Neuronal stem cell (in vitro differentiated cells): ENCODE data around the gene TYRO3.

Experiments used
- DNase-seq: peaks from one replicate; pipeline ENCODE4 v3.0.0-alpha.2; 2013; ENCODE audit warnings: low spot score
- H2AFZ ChIP-seq: one replicate; pipeline ENCODE4 v1.6.1; 2013; ENCODE audit warnings: mild to moderate bottlenecking, low read length, inconsistent platforms
- H2AK5ac ChIP-seq: 2 replicates; pipeline ENCODE4 v1.6.1; 2013; ENCODE audit warnings: low read depth, mild to moderate bottlenecking, inconsistent platforms, low read length, moderate library complexity, mixed read lengths
- H2BK120ac ChIP-seq: 2 replicates; pipeline ENCODE4 v1.6.1; 2013; ENCODE audit warnings: low read depth, mild to moderate bottlenecking, inconsistent platforms, low read length, moderate library complexity, mixed read lengths
- H2BK12ac ChIP-seq: one replicate; pipeline ENCODE4 v1.6.1; 2013; ENCODE audit warnings: low read length, inconsistent platforms
- H2BK15ac ChIP-seq: 2 replicates; pipeline ENCODE4 v1.6.1; 2013; ENCODE audit warnings: mild to moderate bottlenecking, low read length, inconsistent platforms, mixed read lengths
- H2BK5ac ChIP-seq: one replicate; pipeline ENCODE4 v1.6.1; 2013; ENCODE audit warnings: inconsistent platforms, mild to moderate bottlenecking, low read length, moderate library complexity
- H3K14ac ChIP-seq: one replicate; pipeline ENCODE4 v1.6.1; 2013; ENCODE audit warnings: low read length, inconsistent platforms
- H3K18ac ChIP-seq: 2 replicates; pipeline ENCODE4 v1.6.1; 2013; ENCODE audit warnings: low read length, inconsistent platforms
- H3K23ac ChIP-seq: 2 replicates; pipeline ENCODE4 v1.6.1; 2013; ENCODE audit warnings: low read depth, mild to moderate bottlenecking, mixed read lengths, low read length, inconsistent platforms; ENCODE audit not compliant: poor library complexity
- H3K27ac ChIP-seq: replicated peaks from 3 replicates; pipeline ENCODE4 v1.5.1; 2013; ENCODE audit warnings: low read length, inconsistent platforms
- H3K27me3 ChIP-seq, 3 experiments: 2 replicates each; pipeline ENCODE4 v1.6.1; 2013; ENCODE audit warnings: low read length in 3 of 3, mild to moderate bottlenecking in 2 of 3, inconsistent platforms in 1 of 3, low read depth in 1 of 3, mixed read lengths in 1 of 3, moderate library complexity in 1 of 3; ENCODE audit not compliant: control insufficient read depth in 3 of 3, insufficient read depth in 3 of 3
- H3K36me3 ChIP-seq, 2 donors: replicated peaks in 1 of 2; 2 replicates each; pipeline ENCODE4 v1.6.1; 2013; ENCODE audit warnings: low read length in 2 of 2; ENCODE audit not compliant: control insufficient read depth in 2 of 2, insufficient read depth in 2 of 2
- H3K4ac ChIP-seq: 2 replicates; pipeline ENCODE4 v1.6.1; 2013; ENCODE audit warnings: inconsistent platforms, mild to moderate bottlenecking, low read length, moderate library complexity
- H3K4me1 ChIP-seq, 2 donors: 1 replicate in 1 of 2; 2 replicates in 1 of 2; pipeline ENCODE4 v1.6.1; 2013; ENCODE audit warnings: low read length in 2 of 2, low read depth in 1 of 2; ENCODE audit not compliant: control insufficient read depth in 2 of 2, insufficient read depth in 1 of 2
- H3K4me2 ChIP-seq: one replicate; pipeline ENCODE4 v1.6.1; 2013; ENCODE audit warnings: mild to moderate bottlenecking, low read length, inconsistent platforms; ENCODE audit not compliant: insufficient read depth, poor library complexity, severe bottlenecking
- H3K4me3 ChIP-seq, 2 donors: 2 replicates each; pipeline ENCODE4 v1.5.1; 2013; ENCODE audit warnings: low read length in 2 of 2, mild to moderate bottlenecking in 2 of 2, inconsistent platforms in 1 of 2, moderate library complexity in 1 of 2
- H3K79me1 ChIP-seq: one replicate; pipeline ENCODE4 v1.6.1; 2013; ENCODE audit warnings: low read depth, mild to moderate bottlenecking, inconsistent platforms, low read length, moderate library complexity
- H3K9ac ChIP-seq: one replicate; pipeline ENCODE4 v1.6.1; 2013; ENCODE audit warnings: mild to moderate bottlenecking, low read depth, low read length, inconsistent platforms; ENCODE audit not compliant: poor library complexity
- H3K9me3 ChIP-seq, 2 donors: replicated peaks in 1 of 2; 2 replicates each; pipeline versions ENCODE3 to v1.6.1; 2013; ENCODE audit warnings: low read length in 2 of 2, mild to moderate bottlenecking in 2 of 2, inconsistent platforms in 1 of 2, low read depth in 1 of 2, mixed read lengths in 1 of 2, moderate library complexity in 1 of 2; ENCODE audit not compliant: control insufficient read depth in 2 of 2, insufficient read depth in 1 of 2
- H4K8ac ChIP-seq: one replicate; pipeline ENCODE4 v1.6.1; 2013; ENCODE audit warnings: low read depth, mild to moderate bottlenecking, inconsistent platforms, low read length, moderate library complexity
- H4K91ac ChIP-seq: one replicate; pipeline ENCODE4 v1.6.1; 2013; ENCODE audit warnings: low read length, low read depth, mild to moderate bottlenecking, inconsistent platforms; ENCODE audit not compliant: poor library complexity
- WGBS, 2 donors: extraction: QIAGEN DNeasy Blood & Tissue Kit; methylation state at CpG; one replicate each; pipeline ENCODE4 v1.1.7; 2013; ENCODE audit warnings: missing lambda C conversion rate in 2 of 2, mixed read lengths in 1 of 2; ENCODE audit not compliant: insufficient read length in 2 of 2, insufficient replicate concordance in 1 of 2; ENCODE audit errors: extremely low coverage in 2 of 2; 5-methylcytosine and 5-hydroxymethylcytosine counted together

Gene TYRO3

DNA sequence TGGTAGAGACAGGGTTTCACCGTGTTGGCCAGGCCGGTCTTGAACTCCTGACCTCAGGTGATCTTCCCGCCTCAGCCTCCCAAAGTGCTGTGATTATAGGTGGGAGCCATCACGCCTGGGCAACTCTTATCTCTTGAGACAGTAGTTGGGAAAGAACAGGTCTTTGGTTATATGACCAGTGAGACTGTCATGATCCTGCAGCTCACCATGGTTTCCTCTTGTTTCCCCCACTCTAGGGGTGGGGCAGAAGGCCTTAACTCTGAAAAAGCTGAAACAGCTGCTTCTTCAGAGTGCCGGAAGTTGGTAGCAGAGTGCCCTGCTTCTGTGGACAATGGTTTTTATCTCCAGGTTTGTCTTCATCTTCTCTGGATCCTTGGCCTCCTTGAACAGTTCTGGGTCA is 4.7 kb upstream of the TYRO3 start:
- H3K18ac ChIP-seq: no peak overlapping the region
- no peak overlapping the region for H2AFZ ChIP-seq
- no peak overlapping the region for H2BK12ac ChIP-seq
- no peaks in the 10 kb centered on the region for H3K36me3 ChIP-seq
- no peak overlapping the region for H3K4me2 ChIP-seq
- H4K8ac ChIP-seq: no peak overlapping the region
- H3K4ac ChIP-seq: no peak overlapping the region
- no peak overlapping the region for H4K91ac ChIP-seq
- no peak overlapping the region for H2BK5ac ChIP-seq
- H3K79me1 ChIP-seq: no peaks in the 10 kb centered on the region
- H3K23ac ChIP-seq: no peak overlapping the region
- no peak overlapping the region for H2BK15ac ChIP-seq
- no peak overlapping the region for H3K4me3 ChIP-seq
- H3K27ac ChIP-seq: no peak overlapping the region
- no peaks in the 10 kb centered on the region for H3K9me3 ChIP-seq
- H3K27me3 ChIP-seq: peaks cover 0 to 3% (median 0%) of the 10 kb centered on the region in 3 experiments
- DNase-seq: no peak
- H3K9ac ChIP-seq: no peak overlapping the region
- H3K14ac ChIP-seq: no peak overlapping the region
- WGBS, 2 donors: no CpG with 5 or more reads among the region's 5 CpGs
- no peak overlapping the region for H2BK120ac ChIP-seq
- peaks cover 6 to 9% of the 10 kb centered on the region in 2 donors for H3K4me1 ChIP-seq
- no peak overlapping the region for H2AK5ac ChIP-seq

GRCh38 chr15:41554915-41555314 is 4.1 kb upstream of the TYRO3 start:
- no peak overlapping the region for H3K9ac ChIP-seq
- H2BK12ac ChIP-seq: no peak overlapping the region
- DNase-seq: no peak
- H2AK5ac ChIP-seq: no peak overlapping the region
- no peak overlapping the region for H3K4me2 ChIP-seq
- no peaks in the 10 kb centered on the region for H3K9me3 ChIP-seq
- no peak overlapping the region for H3K4ac ChIP-seq
- no peak overlapping the region for H3K18ac ChIP-seq
- no peak overlapping the region for H2BK5ac ChIP-seq
- H2BK120ac ChIP-seq: no peak overlapping the region
- H3K4me1 ChIP-seq: peaks cover 6 to 12% of the 10 kb centered on the region in 2 donors
- no peak overlapping the region for H3K27ac ChIP-seq
- WGBS, 2 donors: 100% methylated on average over 2 of the region's 3 CpGs; no CpG with 5 or more reads in 1 of the 2 donors
- peaks cover 2% of the 10 kb centered on the region for H3K79me1 ChIP-seq
- peaks cover 0 to 3% (median 0%) of the 10 kb centered on the region in 3 experiments for H3K27me3 ChIP-seq
- H3K4me3 ChIP-seq: no peak overlapping the region
- no peak overlapping the region for H3K23ac ChIP-seq
- H4K8ac ChIP-seq: no peak overlapping the region
- H2AFZ ChIP-seq: no peak overlapping the region
- H2BK15ac ChIP-seq: no peak overlapping the region
- H3K36me3 ChIP-seq: no peaks in the 10 kb centered on the region
- no peak overlapping the region for H3K14ac ChIP-seq
- no peak overlapping the region for H4K91ac ChIP-seq

- Histone ChIP-seq H4K8ac (no peak overlapping the region), H3K4me1 (peaks cover 22 to 24% of the 10 kb centered on the region in 2 donors), H2AK5ac (no peak overlapping the region), H3K36me3 (peaks cover 2 to 6% of the 10 kb centered on the region in 2 donors), H2AFZ (no peak overlapping the region), H2BK120ac (no peak overlapping the region), H2BK12ac (no peak overlapping the region), H2BK5ac (no peak overlapping the region), H3K27me3 (peaks cover 0 to 3% (median 0%) of the 10 kb centered on the region in 3 experiments), H3K27ac (no peak overlapping the region), H3K9ac (no peak overlapping the region), H3K4me2 (no peak overlapping the region), H3K4me3 (no peak overlapping the region), H3K4ac (no peak overlapping the region), H3K9me3 (peaks cover 0 to 1% of the 10 kb centered on the region in 2 donors), H3K14ac (no peak overlapping the region), H2BK15ac (no peak overlapping the region), H3K79me1 (peaks cover 8% of the 10 kb centered on the region), H3K18ac (no peak overlapping the region), H3K23ac (no peak overlapping the region), H4K91ac (no peak overlapping the region)
- whole genome bisulfite sequencing, 2 donors: no CpG with 5 or more reads among the region's 5 CpGs
- no peak for DNase-seq
Measured at GRCh38 chr15:41556677-41557076, 2.3 kb upstream of the TYRO3 start.

GRCh38 chr15:41557673-41558399 is 1.2 kb upstream of the TYRO3 start:
- H3K14ac ChIP-seq: no peak overlapping the region
- H2AK5ac ChIP-seq: no peak overlapping the region
- peaks cover 0 to 1% of the 10 kb centered on the region in 2 donors for H3K9me3 ChIP-seq
- no peak overlapping the region for H3K4ac ChIP-seq
- peak overlapping the region; percentile 82 for H3K4me2 ChIP-seq
- H3K4me3 ChIP-seq: peak overlapping the region in 1 of 2 donors; percentile 76
- no peak overlapping the region for H2BK120ac ChIP-seq
- no peak overlapping the region for H2BK5ac ChIP-seq
- peaks cover 0 to 3% (median 0%) of the 10 kb centered on the region in 3 experiments for H3K27me3 ChIP-seq
- no peak overlapping the region for H2BK15ac ChIP-seq
- DNase-seq: peak; percentile 80
- no CpG with 5 or more reads among the region's 7 CpGs for WGBS, 2 donors
- no peak overlapping the region for H3K18ac ChIP-seq
- H4K91ac ChIP-seq: no peak overlapping the region
- no peak overlapping the region for H2BK12ac ChIP-seq
- peaks cover 8% of the 10 kb centered on the region for H3K79me1 ChIP-seq
- H4K8ac ChIP-seq: no peak overlapping the region
- H2AFZ ChIP-seq: peak overlapping the region; percentile 86
- H3K4me1 ChIP-seq: peaks cover 32 to 33% of the 10 kb centered on the region in 2 donors
- H3K9ac ChIP-seq: no peak overlapping the region
- H3K27ac ChIP-seq: peak overlapping the region; percentile 43
- peaks cover 2 to 14% of the 10 kb centered on the region in 2 donors for H3K36me3 ChIP-seq
- H3K23ac ChIP-seq: no peak overlapping the region
